GM21825 (cell line): ENCODE data around the gene WNT7B.

ENCODE experiments used
- ATAC-seq: cut with Tn5 transposase; IDR thresholded peaks from one replicate; pipeline ENCODE4 v1.9.1; 2021; ENCODE audit warnings: mild to moderate bottlenecking, moderate library complexity; ENCODE audit not compliant: unreplicated experiment

The WNT7B gene

DNA sequence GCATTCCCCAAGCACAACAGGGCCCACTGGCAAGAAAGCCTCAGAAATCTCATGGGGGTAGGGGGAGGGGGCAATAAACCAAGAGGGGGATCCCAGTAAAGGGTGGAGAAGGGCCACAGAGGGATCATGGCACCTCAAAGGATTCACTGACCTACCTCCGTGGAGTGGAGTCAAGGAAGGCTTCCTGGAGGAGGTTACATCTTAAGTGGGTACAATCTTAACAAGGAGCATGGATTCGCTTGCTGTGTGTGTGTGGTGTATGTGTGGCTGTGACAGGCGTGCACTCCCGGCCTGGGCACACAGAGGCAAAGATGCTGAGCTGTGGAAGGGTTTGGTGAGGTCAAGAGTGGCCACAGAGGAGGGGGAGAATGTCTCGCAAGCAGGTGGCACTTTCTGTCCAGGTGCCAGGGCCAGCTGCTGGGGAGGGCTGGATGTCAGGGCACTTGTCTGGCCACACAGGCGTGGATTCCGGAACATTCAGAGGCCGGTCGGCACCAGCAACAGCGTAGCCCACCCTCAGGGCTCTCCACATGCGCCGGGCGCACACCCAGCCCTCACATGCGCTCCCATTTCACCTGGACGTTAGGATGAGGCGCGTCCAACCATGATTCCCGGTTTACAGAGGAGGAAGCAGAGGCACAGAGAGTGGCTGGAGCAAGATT is 43.3 kb downstream of the WNT7B start:
- no peak for ATAC-seq

GRCh38 chr22:45932071-45932470 is 44.9 kb downstream of the WNT7B start:
- ATAC-seq, result no peak

DNA sequence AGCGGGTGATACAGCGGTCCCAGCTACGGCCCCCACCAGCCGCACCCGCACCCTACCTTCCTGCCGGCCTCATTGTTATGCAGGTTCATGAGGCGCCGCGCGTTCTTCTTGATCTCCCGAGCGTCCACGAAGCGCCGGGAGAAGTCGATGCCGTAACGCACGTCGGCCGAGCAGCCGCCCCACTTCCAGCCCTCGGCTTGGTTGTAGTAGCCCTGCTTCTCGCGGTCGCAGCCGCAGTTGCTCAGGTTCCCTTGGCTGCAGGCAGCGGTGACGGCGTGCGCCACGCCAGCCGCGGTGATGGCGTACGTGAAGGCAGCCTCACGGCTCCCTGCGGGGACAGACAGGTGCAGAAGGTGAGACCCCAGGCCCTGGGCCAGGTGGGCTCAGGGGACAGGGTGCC is 45.9 kb downstream of the WNT7B start:
- no peak for ATAC-seq

GRCh38 chr22:45930324-45930723 is 46.6 kb downstream of the WNT7B start:
- ATAC-seq, result no peak

GRCh38 chr22:45929649-45930048 is 47.3 kb downstream of the WNT7B start:
- no peak for ATAC-seq

DNA sequence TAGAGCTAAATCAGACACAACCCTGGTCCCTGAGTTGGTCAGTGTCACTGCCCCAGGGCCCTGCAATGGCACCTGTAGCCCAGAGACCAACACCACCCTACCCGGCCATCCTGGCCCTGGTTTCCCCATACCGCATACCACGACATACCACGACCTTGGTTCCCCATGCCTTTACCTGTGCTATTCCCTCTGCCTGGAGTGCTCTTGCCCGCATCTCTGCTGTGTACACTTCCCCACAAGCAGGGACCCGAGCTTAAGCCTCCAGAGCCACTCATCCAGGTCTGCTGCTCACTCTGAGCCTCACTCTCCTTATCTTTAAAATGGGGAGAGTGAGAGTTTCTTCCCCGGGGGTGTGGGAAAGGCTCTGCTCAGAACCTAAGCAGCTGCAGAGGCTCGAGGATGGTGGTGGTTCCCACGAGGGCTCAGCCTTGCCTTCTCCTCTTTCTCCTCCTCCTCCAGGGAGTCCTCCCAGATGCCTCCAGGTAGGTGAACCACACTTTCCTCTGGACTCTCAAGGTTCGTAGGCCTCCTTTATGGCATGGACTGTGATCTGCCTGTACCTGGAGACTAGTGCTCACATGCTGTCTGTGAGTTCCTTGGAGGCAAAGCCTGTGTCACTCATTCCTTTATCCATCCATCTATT is 48.1 kb downstream of the WNT7B start:
- no peak for ATAC-seq

GRCh38 chr22:45927059-45927458 is 49.9 kb downstream of the WNT7B start:
- ATAC-seq, result no peak

DNA sequence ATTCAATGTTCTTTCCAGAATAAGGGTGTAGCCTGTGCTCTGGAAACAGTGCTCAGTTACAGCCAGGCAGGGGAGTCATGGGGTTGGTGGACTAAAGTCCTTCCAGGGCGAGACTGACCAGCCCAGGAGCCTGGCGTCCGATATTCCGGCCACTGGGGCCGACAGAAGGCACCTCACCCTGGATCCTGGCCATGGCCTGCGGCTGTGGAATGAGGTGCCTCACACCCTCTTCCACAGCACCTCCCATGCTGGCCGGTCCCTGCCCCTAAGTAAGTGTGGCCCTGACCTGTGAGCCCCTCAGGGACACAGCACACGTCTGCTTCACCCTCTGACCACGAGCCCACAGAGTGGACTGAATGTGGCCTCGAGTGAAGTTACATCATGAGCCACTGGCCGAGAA is 50.5 kb downstream of the WNT7B start:
- no peak for ATAC-seq

GRCh38 chr22:45925811-45926351 is 51.1 kb downstream of the WNT7B start:
- ATAC-seq, result no peak

DNA sequence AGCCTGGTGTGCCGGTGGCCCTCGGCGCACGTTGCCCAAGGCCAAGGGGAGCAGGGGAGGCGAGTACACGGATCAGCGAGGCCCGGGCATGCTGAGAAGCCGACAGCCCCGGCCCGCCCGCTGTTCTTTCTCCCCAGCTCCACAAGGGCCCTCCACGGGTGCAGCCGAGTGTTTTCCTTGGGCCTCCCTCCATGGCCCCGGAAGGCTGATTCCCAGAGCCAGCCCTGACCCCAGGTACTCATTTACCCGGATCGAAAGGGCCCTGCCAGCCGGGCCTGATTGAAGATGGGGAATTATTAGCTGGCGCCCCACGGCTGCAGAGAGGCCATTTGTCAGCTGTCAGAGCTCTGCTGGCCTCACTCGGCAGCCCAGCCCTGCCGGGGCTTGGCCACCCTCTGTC is 53.1 kb downstream of the WNT7B start:
- no peak for ATAC-seq

GRCh38 chr22:45923212-45923611 is 53.8 kb downstream of the WNT7B start:
- no peak for ATAC-seq

DNA sequence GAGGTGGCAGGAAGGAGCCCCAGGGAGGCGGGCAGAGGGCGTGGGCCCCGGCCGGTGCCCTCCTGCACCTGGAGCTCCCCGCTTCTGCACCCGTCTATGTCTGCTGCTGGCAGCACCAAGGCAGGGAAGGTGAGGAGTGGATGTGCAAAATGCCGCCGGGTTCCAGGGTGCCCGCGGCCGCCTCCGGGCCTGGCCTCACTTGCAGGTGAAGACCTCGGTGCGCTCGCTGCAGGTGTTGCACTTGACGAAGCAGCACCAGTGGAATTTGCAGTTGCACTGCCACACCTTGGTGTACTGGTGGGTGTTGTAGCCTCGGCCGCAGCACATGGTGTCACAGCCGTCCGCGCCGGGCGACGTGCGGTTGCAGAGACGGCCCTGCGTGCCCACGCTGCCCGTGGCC is 54.3 kb downstream of the WNT7B start:
- no peak for ATAC-seq

DNA sequence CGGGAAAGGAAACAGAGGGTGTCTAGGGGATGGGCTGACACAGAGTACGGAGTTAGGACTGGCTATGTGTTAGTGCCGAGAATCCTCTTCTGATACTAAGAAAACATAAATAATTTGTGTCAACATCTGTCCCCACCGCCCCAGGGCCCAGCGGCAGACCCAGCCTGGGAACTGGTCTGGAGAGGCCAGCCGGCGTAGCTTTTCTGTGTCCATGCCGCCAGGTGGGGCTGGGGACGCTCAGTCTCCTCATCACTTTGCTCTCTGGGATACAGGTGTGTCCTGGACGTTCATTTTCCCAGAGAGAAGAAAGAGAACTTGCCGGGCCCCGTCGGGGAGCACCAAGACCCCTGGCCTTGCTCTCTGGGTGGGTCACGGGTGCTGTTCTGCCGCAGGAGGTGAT is 54.7 kb downstream of the WNT7B start:
- ATAC-seq, result no peak

DNA sequence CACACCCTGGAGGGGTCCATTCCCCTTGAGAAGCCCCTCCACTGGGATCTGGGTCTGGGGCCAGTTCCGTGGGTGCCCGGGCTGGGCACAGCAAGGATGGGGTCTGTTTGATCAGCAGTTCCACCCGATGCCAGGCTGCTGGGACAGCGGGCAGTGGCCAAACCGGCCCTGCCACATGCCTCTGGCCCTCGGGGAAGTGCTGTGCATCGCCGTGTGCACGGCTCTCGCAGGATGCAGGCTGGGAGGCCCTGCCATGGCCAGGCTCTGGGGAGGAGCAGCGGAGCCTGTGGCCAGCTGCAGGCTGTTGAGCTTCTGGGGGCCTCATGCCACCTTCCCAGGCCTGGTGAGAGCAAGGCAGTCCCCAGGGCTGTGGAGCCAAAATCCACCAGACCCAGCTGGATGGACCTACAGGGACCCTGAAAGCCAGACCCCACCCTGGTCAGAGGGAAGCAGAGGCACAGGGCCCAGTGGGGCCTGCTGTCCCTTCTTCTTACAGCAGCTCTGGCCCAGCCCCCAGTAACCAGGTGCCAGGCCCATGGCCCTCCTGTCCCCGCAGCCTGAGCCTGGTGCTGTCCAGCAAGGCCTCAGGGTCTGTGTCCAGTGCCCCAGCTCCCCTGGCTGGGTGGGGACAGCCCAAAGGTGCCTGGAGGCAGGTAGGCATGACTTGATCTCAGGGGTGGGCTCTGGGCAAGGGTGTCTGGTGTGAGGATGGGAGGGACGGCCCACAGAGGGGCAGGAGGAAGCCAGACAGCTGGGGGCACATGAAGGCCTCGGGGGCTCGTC is 57.3 kb downstream of the WNT7B start:
- ATAC-seq, result no peak

GRCh38 chr22:45918459-45919370 is 58.2 kb downstream of the WNT7B start:
- ATAC-seq, result no peak

- no peak for ATAC-seq
These were observed 59.1 kb downstream of the WNT7B start for GRCh38 chr22:45917700-45918458.

- no peak for ATAC-seq
These were observed 59.8 kb downstream of the WNT7B start for GRCh38 chr22:45917146-45917545.

DNA sequence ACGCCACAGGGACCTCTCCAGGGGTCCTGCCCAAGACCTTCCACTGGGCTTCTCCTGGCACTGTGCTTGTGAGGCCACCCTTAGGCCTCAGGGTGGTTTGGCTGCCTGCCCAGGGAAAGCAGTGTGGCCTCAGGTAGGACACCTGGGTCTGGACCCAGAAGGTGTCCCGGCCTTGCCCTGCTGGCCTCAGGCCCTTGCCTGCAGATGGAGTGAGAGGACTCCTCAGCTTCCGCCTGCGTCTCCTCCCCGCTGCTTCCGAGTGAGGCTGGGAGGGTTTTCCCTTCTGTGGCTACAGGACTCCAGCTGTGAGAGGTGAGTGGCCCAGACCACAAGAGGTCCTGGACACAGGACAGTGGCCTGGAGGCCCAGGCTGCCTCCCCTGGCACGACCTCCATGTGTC is 60.4 kb downstream of the WNT7B start:
- no peak for ATAC-seq

GRCh38 chr22:45915841-45916240 is 61.1 kb downstream of the WNT7B start:
- no peak for ATAC-seq

- ATAC-seq, result no peak
These were observed 61.8 kb downstream of the WNT7B start for GRCh38 chr22:45915151-45915550.
